Panc1 (cell line): ENCODE measurements around the gene KANSL3. TPM values are rescaled to one million over a fixed set of nuclear protein-coding genes. Genes with fewer than 3 reads are reported as not detected.
"Not testable (repeated sequence)": the region's sequence is repeated elsewhere in the genome, so short reads cannot be mapped to it uniquely, and the experiment has no call there.

Experiments
- ATAC-seq: fragments of 200-7000 bp; cut with Tn5 transposase; 2 replicates; pipeline ENCODE4 v1.9.1; 2020; ENCODE audit warnings: mild to moderate bottlenecking, moderate library complexity
- BruUV-seq: library from RNA; stranded (reverse); fragments of 400-500 nt; replicated peaks from 2 replicates; lab custom pipeline; 2021; lab: Mats Ljungman, UMichigan
- CTCF ChIA-PET: fragments of 300-600 bp; sonication (Branson Sonifier 250); formaldehyde crosslinking; loops from one replicate; lab custom pipeline; 2022; ENCODE audit warnings: antibody characterized with exemption; lab: Charles Lee
- POLR2A ChIA-PET: fragments of 300-600 bp; sonication (Branson Sonifier 250); formaldehyde crosslinking; loops from one replicate; lab custom pipeline; 2022; ENCODE audit warnings: antibody characterized with exemption; lab: Charles Lee
- DNase-seq: peaks from one replicate; pipeline ENCODE4 v3.0.0-alpha.2; 2010; ENCODE audit warnings: low read depth, low spot score
- H3K27ac ChIP-seq: 2 replicates; pipeline ENCODE4 v1.5.1; 2011; ENCODE audit warnings: mild to moderate bottlenecking, low read length, inconsistent platforms
- H3K27me3 ChIP-seq: fragments of 200-500 bp; sonication (Bioruptor generic); 2 replicates; pipeline ENCODE4 v1.6.0; 2014; ENCODE audit warnings: low read length, inconsistent platforms; ENCODE audit not compliant: control insufficient read depth, insufficient read depth
- H3K36me3 ChIP-seq: fragments of 200-500 bp; sonication (Bioruptor generic); 2 replicates; pipeline ENCODE4 v1.5.1; 2014; ENCODE audit warnings: inconsistent platforms, mild to moderate bottlenecking, low read length, moderate library complexity; ENCODE audit not compliant: control insufficient read depth, insufficient read depth
- H3K4me1 ChIP-seq: 2 replicates; pipeline ENCODE4 v1.5.1; 2011; ENCODE audit warnings: inconsistent platforms, mild to moderate bottlenecking, low read length, moderate library complexity; ENCODE audit not compliant: control insufficient read depth, insufficient read depth
- H3K4me3 ChIP-seq, 2 experiments: 2 replicates each; pipeline ENCODE4 v1.5.1; 2011 to 2012; ENCODE audit warnings: low read depth in 2 of 2, low read length in 2 of 2, mild to moderate bottlenecking in 2 of 2, inconsistent platforms in 1 of 2, moderate library complexity in 1 of 2
- H3K9me3 ChIP-seq: fragments of 200-500 bp; sonication (Bioruptor generic); 2 replicates; pipeline ENCODE4 v1.5.1; 2014; ENCODE audit warnings: low read depth, mild to moderate bottlenecking, inconsistent platforms, low read length, moderate library complexity; ENCODE audit not compliant: control insufficient read depth, insufficient read depth
- POLR2AphosphoS5 ChIP-seq: IDR thresholded peaks from 2 replicates; pipeline ENCODE4 v1.6.1; 2012; ENCODE audit warnings: mild to moderate bottlenecking, low read depth, low read length, moderate library complexity
- SIN3A ChIP-seq: IDR thresholded peaks from 2 replicates; pipeline ENCODE4 v1.6.1; 2012; ENCODE audit warnings: low read depth, mild to moderate bottlenecking, low read length, moderate library complexity, borderline replicate concordance; ENCODE audit not compliant: insufficient read depth
- TCF7L2 ChIP-seq: IDR thresholded peaks from 2 replicates; pipeline ENCODE4 v1.6.1; 2011; ENCODE audit warnings: mild to moderate bottlenecking, low read depth, low read length, inconsistent platforms
- in situ Hi-C: cut with HindIII; loops from 2 replicates; pipeline ENCODE4 v1.10.0; 2016; ENCODE audit warnings: low sequenced_read_pairs, low pct_unique_long_range_greater_than_20kb
- intact Hi-C: fragments of 100-400 bp; cut with micrococcal nuclease; formaldehyde crosslinking; loops from one replicate; pipeline ENCODE4 v1.10.0; 2022; ENCODE audit not compliant: unreplicated experiment
- total RNA-seq: library from RNA; stranded (reverse); gene quantifications from one replicate; pipeline ENCODE4 v1.2.1, GENCODE V29; 2021; ENCODE audit not compliant: unreplicated experiment
- TF ChIP-seq, protein P1 (sequence below), 2 experiments: IDR thresholded peaks; 2 replicates each; pipeline ENCODE4 v1.6.1; 2011 to 2012; ENCODE audit warnings: low read depth in 2 of 2, control low read depth in 1 of 2, low read length in 1 of 2, mild to moderate bottlenecking in 1 of 2, moderate library complexity in 1 of 2; ENCODE audit not compliant: insufficient read depth in 1 of 2
- TF ChIP-seq, protein P2 (sequence below): fragments of 450-650 bp; IDR thresholded peaks from 2 replicates; pipeline ENCODE4 v1.5.1; 2017; ENCODE audit warnings: mild to moderate bottlenecking

Gene KANSL3
- total RNA-seq, 1 experiment from 2014 or later = 50.3 TPM

DNA sequence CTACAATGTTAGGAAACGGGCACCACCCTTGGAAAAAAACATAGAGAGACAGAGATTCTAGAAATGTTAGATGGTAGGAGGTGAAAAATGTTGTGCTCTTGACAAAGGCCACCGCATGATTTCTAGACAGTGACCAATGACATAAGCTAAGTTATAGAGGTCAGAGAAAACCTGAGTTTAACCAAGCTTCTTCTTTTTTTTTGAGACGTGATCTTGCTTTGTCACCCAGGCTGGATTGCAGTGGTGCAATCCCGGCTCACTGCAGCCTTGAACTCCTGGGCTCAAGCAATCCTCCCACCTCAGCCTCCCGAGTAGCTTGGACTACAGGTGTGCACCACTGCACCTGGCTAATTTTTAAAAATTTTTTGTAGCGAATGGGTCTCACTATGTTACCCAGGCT is 17.4 kb upstream of the KANSL3 start:
- DNase-seq = no peak

GRCh38 chr2:96654791-96655190 is 16.7 kb upstream of the KANSL3 start:
- in situ Hi-C loops, BruUV-seq, CTCF ChIA-PET, intact Hi-C loops, H3K27ac ChIP-seq, H3K36me3 ChIP-seq, DNase-seq, H3K4me3 ChIP-seq, ATAC-seq, POLR2A ChIA-PET, H3K27me3 ChIP-seq, H3K9me3 ChIP-seq, H3K4me1 ChIP-seq: not testable (repeated sequence)

More for the DNA sequence above, 17.4 kb upstream of the KANSL3 start:
- H3K36me3 ChIP-seq = no peaks in the 10 kb centered on the region
- no peaks in the 10 kb centered on the region for H3K4me1 ChIP-seq
- TF ChIP-seq TCF7L2 = no peak
- TF ChIP-seq POLR2AphosphoS5 = no peak
- TF ChIP-seq SIN3A = no peak
- TF ChIP-seq, protein P1, sequence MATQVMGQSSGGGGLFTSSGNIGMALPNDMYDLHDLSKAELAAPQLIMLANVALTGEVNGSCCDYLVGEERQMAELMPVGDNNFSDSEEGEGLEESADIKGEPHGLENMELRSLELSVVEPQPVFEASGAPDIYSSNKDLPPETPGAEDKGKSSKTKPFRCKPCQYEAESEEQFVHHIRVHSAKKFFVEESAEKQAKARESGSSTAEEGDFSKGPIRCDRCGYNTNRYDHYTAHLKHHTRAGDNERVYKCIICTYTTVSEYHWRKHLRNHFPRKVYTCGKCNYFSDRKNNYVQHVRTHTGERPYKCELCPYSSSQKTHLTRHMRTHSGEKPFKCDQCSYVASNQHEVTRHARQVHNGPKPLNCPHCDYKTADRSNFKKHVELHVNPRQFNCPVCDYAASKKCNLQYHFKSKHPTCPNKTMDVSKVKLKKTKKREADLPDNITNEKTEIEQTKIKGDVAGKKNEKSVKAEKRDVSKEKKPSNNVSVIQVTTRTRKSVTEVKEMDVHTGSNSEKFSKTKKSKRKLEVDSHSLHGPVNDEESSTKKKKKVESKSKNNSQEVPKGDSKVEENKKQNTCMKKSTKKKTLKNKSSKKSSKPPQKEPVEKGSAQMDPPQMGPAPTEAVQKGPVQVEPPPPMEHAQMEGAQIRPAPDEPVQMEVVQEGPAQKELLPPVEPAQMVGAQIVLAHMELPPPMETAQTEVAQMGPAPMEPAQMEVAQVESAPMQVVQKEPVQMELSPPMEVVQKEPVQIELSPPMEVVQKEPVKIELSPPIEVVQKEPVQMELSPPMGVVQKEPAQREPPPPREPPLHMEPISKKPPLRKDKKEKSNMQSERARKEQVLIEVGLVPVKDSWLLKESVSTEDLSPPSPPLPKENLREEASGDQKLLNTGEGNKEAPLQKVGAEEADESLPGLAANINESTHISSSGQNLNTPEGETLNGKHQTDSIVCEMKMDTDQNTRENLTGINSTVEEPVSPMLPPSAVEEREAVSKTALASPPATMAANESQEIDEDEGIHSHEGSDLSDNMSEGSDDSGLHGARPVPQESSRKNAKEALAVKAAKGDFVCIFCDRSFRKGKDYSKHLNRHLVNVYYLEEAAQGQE (IDR thresholded peaks at IDR 0.05; ENCODE audit: insufficient read depth in 1 of 2, low read depth in 2 of 2, low read length in 1 of 2) = no peak
- TF ChIP-seq, protein P2, sequence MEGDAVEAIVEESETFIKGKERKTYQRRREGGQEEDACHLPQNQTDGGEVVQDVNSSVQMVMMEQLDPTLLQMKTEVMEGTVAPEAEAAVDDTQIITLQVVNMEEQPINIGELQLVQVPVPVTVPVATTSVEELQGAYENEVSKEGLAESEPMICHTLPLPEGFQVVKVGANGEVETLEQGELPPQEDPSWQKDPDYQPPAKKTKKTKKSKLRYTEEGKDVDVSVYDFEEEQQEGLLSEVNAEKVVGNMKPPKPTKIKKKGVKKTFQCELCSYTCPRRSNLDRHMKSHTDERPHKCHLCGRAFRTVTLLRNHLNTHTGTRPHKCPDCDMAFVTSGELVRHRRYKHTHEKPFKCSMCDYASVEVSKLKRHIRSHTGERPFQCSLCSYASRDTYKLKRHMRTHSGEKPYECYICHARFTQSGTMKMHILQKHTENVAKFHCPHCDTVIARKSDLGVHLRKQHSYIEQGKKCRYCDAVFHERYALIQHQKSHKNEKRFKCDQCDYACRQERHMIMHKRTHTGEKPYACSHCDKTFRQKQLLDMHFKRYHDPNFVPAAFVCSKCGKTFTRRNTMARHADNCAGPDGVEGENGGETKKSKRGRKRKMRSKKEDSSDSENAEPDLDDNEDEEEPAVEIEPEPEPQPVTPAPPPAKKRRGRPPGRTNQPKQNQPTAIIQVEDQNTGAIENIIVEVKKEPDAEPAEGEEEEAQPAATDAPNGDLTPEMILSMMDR = no peak
- H3K27me3 ChIP-seq = no peaks in the 10 kb centered on the region
- BruUV-seq = no TSS peak
- ChIA-PET POLR2A (interaction anchor here (0.6 kb wide), 1 partner anchor 438 kb away, joined by 5 read pairs; no protein-coding TSS in a partner anchor), CTCF (no interaction called here)
- in situ Hi-C loops = no loop called here
- no peak overlapping the region for H3K4me3 ChIP-seq
- no peak overlapping the region for H3K27ac ChIP-seq
- intact Hi-C loops = no loop called here
- H3K9me3 ChIP-seq = no peaks in the 10 kb centered on the region
- no peak for ATAC-seq

DNA sequence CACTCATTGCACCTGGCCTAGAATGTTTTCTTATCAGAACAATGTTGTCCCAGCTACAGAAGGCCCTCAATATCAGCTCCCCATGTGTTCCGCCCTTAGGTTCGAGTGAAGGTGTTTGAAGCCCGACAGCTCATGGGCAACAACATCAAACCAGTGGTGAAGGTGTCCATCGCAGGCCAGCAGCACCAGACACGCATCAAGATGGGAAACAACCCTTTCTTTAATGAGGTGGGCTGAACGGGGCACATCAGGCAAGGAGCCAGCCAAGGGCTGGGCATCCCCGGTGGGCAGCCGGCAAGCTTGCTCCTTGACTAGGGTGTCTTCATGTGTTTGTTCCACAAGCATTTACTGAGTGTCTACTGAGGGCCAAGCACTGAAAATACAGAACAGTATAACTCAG is 13.7 kb upstream of the KANSL3 start:
- in situ Hi-C loops (no loop called here), intact Hi-C loops (no loop called here)
- Histone ChIP-seq H3K4me3 (no peak overlapping the region), H3K9me3 (no peaks in the 10 kb centered on the region), H3K27me3 (no peaks in the 10 kb centered on the region), H3K36me3 (no peaks in the 10 kb centered on the region), H3K27ac (no peak overlapping the region), H3K4me1 (no peaks in the 10 kb centered on the region)
- no TSS peak for BruUV-seq
- ATAC-seq (no peak), DNase-seq (no peak)
- CTCF ChIA-PET = no interaction called here
- POLR2A ChIA-PET = no interaction called here
- TF ChIP-seq TCF7L2 (no peak), POLR2AphosphoS5 (no peak), SIN3A (no peak)
- TF ChIP-seq, protein P1 (IDR thresholded peaks at IDR 0.05; ENCODE audit: insufficient read depth in 1 of 2, low read depth in 2 of 2, low read length in 1 of 2) = no peak
- TF ChIP-seq, protein P2 = no peak
